H1 (cell line): Measurements from ENCODE around the gene INPP5A. TPM values are rescaled to one million over a fixed set of nuclear protein-coding genes. Genes with fewer than 3 reads are reported as not detected.

Experiments used
- CTCF ChIA-PET: fragments of 300-600 bp; sonication (Branson Sonifier 250); formaldehyde crosslinking; loops from one replicate; lab custom pipeline; 2021; ENCODE audit not compliant: partially characterized antibody; lab: Charles Lee
- POLR2A ChIA-PET: fragments of 300-600 bp; sonication (Branson Sonifier 250); formaldehyde crosslinking; loops from one replicate; lab custom pipeline; 2021; ENCODE audit warnings: inconsistent platforms; ENCODE audit not compliant: partially characterized antibody; lab: Charles Lee
- DNase-seq, 2 experiments: peaks; one replicate each; pipeline versions ENCODE4 v3.0.0 to v3.0.0-alpha.2; 2010 to 2022; ENCODE audit warnings: low spot score in 2 of 2, low read depth in 1 of 2, mixed read lengths in 1 of 2
- FAIRE-seq: peaks from 2 replicates; lab custom pipeline; 2011; peaks lifted over from hg19 to GRCh38; lab: Jason Lieb, UNC
- H2AFZ ChIP-seq: 2 replicates; pipeline ENCODE4 v1.8.1; 2012; ENCODE audit warnings: low read length, inconsistent platforms
- H2AK5ac ChIP-seq: 2 replicates; pipeline ENCODE4 v1.6.1; 2013; ENCODE audit warnings: low read depth, low read length
- H2BK120ac ChIP-seq: replicated peaks from 2 replicates; pipeline ENCODE3; 2013; ENCODE audit warnings: low read depth, low read length, inconsistent platforms
- H2BK12ac ChIP-seq: 2 replicates; pipeline ENCODE4 v1.6.1; 2013; ENCODE audit warnings: low read depth, low read length
- H2BK15ac ChIP-seq: 2 replicates; pipeline ENCODE4 v1.6.1; 2013; ENCODE audit warnings: low read length
- H2BK20ac ChIP-seq: 2 replicates; pipeline ENCODE4 v1.6.1; 2013; ENCODE audit warnings: low read length
- H2BK5ac ChIP-seq: 2 replicates; pipeline ENCODE4 v1.6.1; 2013; ENCODE audit warnings: low read depth, low read length
- H3K14ac ChIP-seq: 2 replicates; pipeline ENCODE4 v1.6.1; 2013; ENCODE audit warnings: inconsistent platforms; ENCODE audit not compliant: insufficient read length
- H3K18ac ChIP-seq: 2 replicates; pipeline ENCODE4 v1.6.1; 2013; ENCODE audit warnings: low read length; ENCODE audit errors: extremely low read depth
- H3K23ac ChIP-seq: 2 replicates; pipeline ENCODE4 v1.6.1; 2013; ENCODE audit warnings: inconsistent platforms; ENCODE audit not compliant: insufficient read length
- H3K23me2 ChIP-seq: 2 replicates; pipeline ENCODE4 v1.6.1; 2013; ENCODE audit warnings: low read depth, low read length
- H3K27ac ChIP-seq: 2 replicates; pipeline ENCODE4 v1.6.1; 2011; ENCODE audit warnings: low read depth, low read length, inconsistent platforms
- H3K27me3 ChIP-seq, 4 experiments: replicated peaks in 1 of 4; 1 replicate in 1 of 4; 2 replicates in 3 of 4; pipeline versions ENCODE4 v1.6.1 to v1.8.1; 2011 to 2013; ENCODE audit warnings: low read length in 3 of 4, mild to moderate bottlenecking in 3 of 4, inconsistent platforms in 2 of 4, mixed read lengths in 2 of 4, moderate library complexity in 1 of 4; ENCODE audit not compliant: control insufficient read depth in 3 of 4, insufficient read depth in 3 of 4; ENCODE audit errors: extremely low read depth in 1 of 4
- H3K36me3 ChIP-seq, 4 experiments: 2 replicates each; pipeline versions ENCODE4 v1.6.1 to v1.8.1; 2011 to 2013; ENCODE audit warnings: mild to moderate bottlenecking in 4 of 4, low read length in 3 of 4, moderate library complexity in 2 of 4, control low read depth in 1 of 4, inconsistent platforms in 1 of 4; ENCODE audit not compliant: insufficient read depth in 4 of 4, control insufficient read depth in 2 of 4
- H3K4ac ChIP-seq: replicated peaks from 2 replicates; pipeline ENCODE3; 2013; ENCODE audit warnings: low read length, low read depth, mixed read lengths, inconsistent platforms; ENCODE audit not compliant: insufficient read length
- H3K4me1 ChIP-seq, 4 experiments: replicated peaks in 1 of 4; 1 replicate in 1 of 4; 2 replicates in 3 of 4; pipeline versions ENCODE4 v1.6.1 to v1.8.1; 2011 to 2013; ENCODE audit warnings: low read length in 3 of 4, inconsistent platforms in 2 of 4, mixed read lengths in 1 of 4; ENCODE audit not compliant: insufficient read depth in 4 of 4, control insufficient read depth in 3 of 4
- H3K4me2 ChIP-seq, 2 experiments: 2 replicates each; pipeline versions ENCODE4 v1.6.1 to v1.8.1; 2011 to 2013; ENCODE audit warnings: low read depth in 2 of 2, low read length in 2 of 2, control low read depth in 1 of 2, inconsistent platforms in 1 of 2, mild to moderate bottlenecking in 1 of 2; ENCODE audit not compliant: insufficient read depth in 1 of 2
- H3K4me3 ChIP-seq, 4 experiments: fragments of 200-600, 300-600 bp in 1 of 4; sonication (generic), shearing (Covaris generic), sonication (Bioruptor Twin) in 1 of 4; 2 replicates each; pipeline versions ENCODE4 v1.5.1 to v1.8.1; 2011 to 2016; ENCODE audit warnings: low read length in 4 of 4, low read depth in 3 of 4, control low read depth in 2 of 4, inconsistent platforms in 2 of 4, mild to moderate bottlenecking in 2 of 4, mixed read lengths in 1 of 4, moderate library complexity in 1 of 4; ENCODE audit not compliant: insufficient read depth in 2 of 4; ENCODE audit errors: extremely low read depth in 1 of 4
- H3K56ac ChIP-seq: replicated peaks from 2 replicates; pipeline ENCODE3; 2013; ENCODE audit warnings: low read depth, mild to moderate bottlenecking, mixed read lengths, low read length, inconsistent platforms; ENCODE audit not compliant: insufficient read length
- H3K79me1 ChIP-seq: 2 replicates; pipeline ENCODE4 v1.6.1; 2013; ENCODE audit warnings: low read depth, low read length, control low read depth
- H3K79me2 ChIP-seq, 2 experiments: 2 replicates each; pipeline versions ENCODE4 v1.6.1 to v1.8.1; 2012 to 2013; ENCODE audit warnings: low read length in 2 of 2, mild to moderate bottlenecking in 2 of 2, inconsistent platforms in 1 of 2; ENCODE audit not compliant: insufficient read depth in 2 of 2, control insufficient read depth in 1 of 2
- H3K9ac ChIP-seq, 4 experiments: replicated peaks in 1 of 4; 1 replicate in 1 of 4; 2 replicates in 3 of 4; pipeline versions ENCODE4 v1.6.1 to v1.8.1; 2011 to 2013; ENCODE audit warnings: low read depth in 3 of 4, low read length in 3 of 4, control low read depth in 2 of 4, mild to moderate bottlenecking in 2 of 4, moderate library complexity in 2 of 4, inconsistent platforms in 1 of 4; ENCODE audit errors: extremely low read depth in 1 of 4
- H3K9me3 ChIP-seq, 2 experiments: 2 replicates each; pipeline versions ENCODE4 v1.6.1 to v1.8.1; 2012 to 2013; ENCODE audit warnings: mild to moderate bottlenecking in 2 of 2, moderate library complexity in 2 of 2, control low read depth in 1 of 2, inconsistent platforms in 1 of 2, low read depth in 1 of 2, low read length in 1 of 2, mixed read lengths in 1 of 2; ENCODE audit not compliant: insufficient read depth in 2 of 2
- H4K20me1 ChIP-seq, 2 experiments: replicated peaks in 1 of 2; 2 replicates each; pipeline versions ENCODE3 to v1.8.1; 2011 to 2013; ENCODE audit warnings: inconsistent platforms in 2 of 2, low read length in 2 of 2, mild to moderate bottlenecking in 1 of 2; ENCODE audit not compliant: insufficient read depth in 2 of 2, control insufficient read depth in 1 of 2
- H4K5ac ChIP-seq: 2 replicates; pipeline ENCODE4 v1.6.1; 2013; ENCODE audit warnings: low read length, low read depth, mixed read lengths, inconsistent platforms; ENCODE audit not compliant: insufficient read length
- H4K8ac ChIP-seq: 2 replicates; pipeline ENCODE4 v1.8.0; 2013; ENCODE audit warnings: mild to moderate bottlenecking, moderate library complexity, low read length, inconsistent platforms; ENCODE audit not compliant: insufficient read depth; ENCODE audit errors: extremely low read depth
- H4K91ac ChIP-seq: replicated peaks from 2 replicates; pipeline ENCODE3; 2013; ENCODE audit warnings: low read length, mixed read lengths, inconsistent platforms; ENCODE audit not compliant: insufficient read length
- ASH2L ChIP-seq: fragments of 200-600, 300-600 bp; sonication (generic); IDR thresholded peaks from one replicate; pipeline ENCODE4 v1.7.1; 2017; ENCODE audit warnings: low read length
- CBX8 ChIP-seq: fragments of 300-800, 300-1000 bp; sonication (generic); IDR thresholded peaks from 2 replicates; pipeline ENCODE4 v1.7.1; 2016; ENCODE audit warnings: low read depth, low read length, borderline replicate concordance
- CREB1 ChIP-seq: IDR thresholded peaks from 2 replicates; pipeline ENCODE4 v1.6.1; 2012; ENCODE audit warnings: inconsistent platforms
- EP300 ChIP-seq, 2 experiments: IDR thresholded peaks; 1 replicate in 1 of 2; 2 replicates in 1 of 2; pipeline ENCODE4 v1.6.1; 2011 to 2012; ENCODE audit warnings: low read depth in 2 of 2, low read length in 2 of 2, mild to moderate bottlenecking in 2 of 2, borderline replicate concordance in 1 of 2, inconsistent platforms in 1 of 2, moderate library complexity in 1 of 2
- FOSL1 ChIP-seq: IDR thresholded peaks from 2 replicates; pipeline ENCODE4 v1.6.1; 2011; ENCODE audit warnings: mild to moderate bottlenecking, low read depth, low read length, moderate library complexity; ENCODE audit not compliant: insufficient read depth
- GABPA ChIP-seq: IDR thresholded peaks from 2 replicates; pipeline ENCODE4 v1.6.1; 2011; ENCODE audit warnings: mild to moderate bottlenecking, low read length, moderate library complexity, borderline replicate concordance; ENCODE audit not compliant: insufficient read depth
- KDM5A ChIP-seq: fragments of 200-600 bp; IDR thresholded peaks from 2 replicates; pipeline ENCODE4 v1.7.1; 2012; ENCODE audit warnings: mild to moderate bottlenecking, low read length, inconsistent platforms, mixed read lengths
- SIRT6 ChIP-seq: IDR thresholded peaks from one replicate; pipeline ENCODE4 v1.7.1; 2012; ENCODE audit warnings: low read length, inconsistent platforms
- WGBS, 2 experiments: shearing (Covaris generic) in 1 of 2; methylation state at CpG; one replicate each; pipeline versions ENCODE4 v1.1.6 to v1.1.7; 2013 to 2015; ENCODE audit warnings: low lambda C conversion rate in 2 of 2, mixed read lengths in 2 of 2, inconsistent platforms in 1 of 2, low coverage in 1 of 2, missing lambda C conversion rate in 1 of 2; ENCODE audit not compliant: insufficient replicate concordance in 2 of 2, insufficient coverage in 1 of 2, insufficient read length in 1 of 2; ENCODE audit errors: extremely low coverage in 1 of 2, missing lambda C conversion rate in 1 of 2; 5-methylcytosine and 5-hydroxymethylcytosine counted together
- polyA plus RNA-seq, 7 experiments: library from polyadenylated mRNA; depleted of rRNA in 3 of 7; stranded (reverse) in 5 of 7; unstranded in 2 of 7; fragments of >200 nt in 5 of 7; fragments of 200-250 nt in 2 of 7; gene quantifications; 1 replicate in 5 of 7; 2 replicates in 1 of 7; 4 replicates in 1 of 7; pipeline versions ENCODE4 v1.2.1 to v1.2.3, GENCODE V29; 2011 to 2013; ENCODE audit warnings: missing spikeins in 2 of 7, mixed read lengths in 2 of 7
- total RNA-seq: library from RNA; stranded (reverse); fragmentation: NEBNext Ultra II Directional; extraction: Animal tissue kit (Norgen Biotek cat#: 25700); gene quantifications from 2 replicates; pipeline ENCODE4 v1.2.1, GENCODE V29; 2021

INPP5A gene
- total and polyA plus RNA-seq, 2 of the 8 experiments (the other 6 are each of a cell fraction or from before 2014, with no cell fraction given), result 19.7 to 27.5 TPM

DNA sequence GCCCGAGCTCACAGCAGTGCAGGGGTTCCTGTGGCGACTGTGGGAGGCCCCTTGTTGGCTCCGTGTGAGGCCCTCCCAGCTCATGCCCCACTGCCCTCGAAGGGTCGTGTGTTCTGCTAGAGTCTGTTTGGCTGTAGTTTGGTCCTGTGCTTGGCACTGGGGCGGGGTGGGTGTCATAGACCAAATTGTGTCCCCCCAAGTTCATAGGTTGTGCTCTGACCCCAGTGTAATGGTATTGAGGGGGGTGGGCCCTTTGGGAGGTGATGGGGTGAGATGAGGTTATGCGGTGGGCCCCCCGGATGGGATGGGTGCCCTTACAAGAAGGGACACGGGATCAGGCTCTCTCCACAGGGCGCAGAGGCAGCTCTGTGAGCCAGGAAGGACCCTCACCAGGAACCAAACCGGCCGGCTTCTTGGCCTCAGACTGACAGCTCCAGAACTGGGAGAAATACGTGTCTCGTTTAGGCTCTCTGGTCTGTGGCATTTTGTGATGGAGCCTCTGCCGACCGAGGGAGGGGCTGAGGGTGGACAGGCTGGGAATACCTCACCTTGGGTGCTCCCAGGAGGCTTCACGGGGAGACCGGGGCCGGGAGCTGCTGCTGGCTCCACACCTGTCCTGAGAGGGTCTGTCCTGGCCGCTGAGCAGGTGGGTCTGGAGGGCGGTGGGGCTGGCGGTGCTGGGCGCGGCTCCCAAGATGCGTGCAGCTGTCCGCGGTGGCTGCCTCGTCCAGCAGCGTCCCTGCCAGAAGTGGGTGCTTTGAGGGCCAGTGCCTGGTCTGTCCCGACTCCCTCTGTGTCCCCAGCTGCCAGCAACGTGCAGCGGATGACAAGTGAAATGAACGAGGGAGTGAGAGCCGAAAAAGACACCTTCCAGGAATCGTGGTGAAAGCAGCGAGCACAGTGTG, 89.4 kb downstream of the INPP5A start:
- H3K18ac ChIP-seq, result no peak overlapping the region
- no peak overlapping the region for H3K23ac ChIP-seq
- no peak overlapping the region for H3K4me2 ChIP-seq
- no peak overlapping the region for H2BK12ac ChIP-seq
- H3K14ac ChIP-seq, result no peak overlapping the region
- no peak overlapping the region for H4K5ac ChIP-seq
- no peak overlapping the region for H2BK20ac ChIP-seq
- H2BK120ac ChIP-seq, result no peak overlapping the region
- H4K20me1 ChIP-seq, result peaks cover 2 to 10% of the 10 kb centered on the region in 2 experiments
- POLR2A ChIA-PET, result no interaction called here
- H4K91ac ChIP-seq, result no peak overlapping the region
- H3K27ac ChIP-seq, result no peak overlapping the region
- H3K79me2 ChIP-seq, result no peaks in the 10 kb centered on the region
- no peak for DNase-seq
- no peak overlapping the region; the same call in 1 of the 2 replicates for H4K8ac ChIP-seq
- no peaks in the 10 kb centered on the region for H3K23me2 ChIP-seq
- peaks cover 3% of the 10 kb centered on the region; the same call in 1 of the 2 replicates for H3K79me1 ChIP-seq
- CTCF ChIA-PET, result interaction anchor here (0.6 to 1.3 kb wide), 4 partner anchors 9 to 719 kb away, joined by 3 to 6 read pairs (median 3); no protein-coding TSS in a partner anchor
- no peak overlapping the region for H3K9ac ChIP-seq
- H2AFZ ChIP-seq, result no peak overlapping the region
- H2AK5ac ChIP-seq, result no peak overlapping the region
- 88% methylated on average over 33 of the region's 36 CpGs; no CpG with 5 or more reads in 1 of the 2 experiments for WGBS, 2 experiments
- no peaks in the 10 kb centered on the region for H3K27me3 ChIP-seq
- H2BK15ac ChIP-seq, result no peak overlapping the region
- H3K9me3 ChIP-seq, result no peaks in the 10 kb centered on the region
- H3K36me3 ChIP-seq, result no peaks in the 10 kb centered on the region
- no peak overlapping the region for H2BK5ac ChIP-seq
- FAIRE-seq, result no peak
- H3K4ac ChIP-seq, result no peak overlapping the region
- H3K56ac ChIP-seq, result no peak overlapping the region
- H3K4me3 ChIP-seq, result no peak overlapping the region
- peaks cover 0 to 5% (median 3%) of the 10 kb centered on the region in 4 experiments; a peak in 5 of 7 replicates for H3K4me1 ChIP-seq
- TF ChIP-seq CREB1 (no peak), EP300 (IDR thresholded peaks at IDR 0.05; ENCODE audit: borderline replicate concordance in 1 of 2, low read depth in 2 of 2, low read length in 2 of 2) (no peak), GABPA (no peak), CBX8 (no peak), ASH2L (no peak), KDM5A (no peak), SIRT6 (no peak), FOSL1 (no peak)
